Heart left ventricle (tissue), 16 donors: ENCODE results near the gene TTC31. TPM values are rescaled to one million over a fixed set of nuclear protein-coding genes. Genes with fewer than 3 reads are reported as not detected.

ENCODE experiments used
- ATAC-seq, 4 donors: fragments of 200-7000 bp; cut with Tn5 transposase; one replicate each; pipeline ENCODE4 v1.9.1; 2020 to 2022; ENCODE audit warnings: moderate library complexity in 4 of 4, mild to moderate bottlenecking in 3 of 4, moderate number of reproducible peaks in 1 of 4
- DNase-seq, 5 donors: peaks; one replicate each; pipeline ENCODE4 v3.0.0-alpha.2; 2020
- H3K27ac ChIP-seq, 12 donors: fragments of 200-600 bp; sonication (generic) in 4 of 12; one replicate each; pipeline versions ENCODE4 v1.5.0 to v1.8.0; 2016 to 2022; ENCODE audit warnings: mild to moderate bottlenecking in 2 of 12
- H3K27me3 ChIP-seq, 9 donors: fragments of 200-600 bp; sonication (generic) in 2 of 9; one replicate each; pipeline versions ENCODE4 v1.5.1 to v1.8.0; 2016 to 2022; ENCODE audit warnings: mild to moderate bottlenecking in 3 of 9
- H3K36me3 ChIP-seq, 9 donors: fragments of 200-600 bp; sonication (generic) in 2 of 9; one replicate each; pipeline versions ENCODE4 v1.5.0 to v1.8.0; 2018 to 2022; ENCODE audit warnings: mild to moderate bottlenecking in 2 of 9
- H3K4me1 ChIP-seq, 12 donors: fragments of 200-600 bp; sonication (generic) in 4 of 12; one replicate each; pipeline versions ENCODE4 v1.5.0 to v1.8.0; 2016 to 2022; ENCODE audit warnings: mild to moderate bottlenecking in 3 of 12
- H3K4me3 ChIP-seq, 12 donors: fragments of 200-600 bp; sonication (generic) in 4 of 12; one replicate each; pipeline versions ENCODE4 v1.5.0 to v1.8.0; 2017 to 2022; ENCODE audit warnings: mild to moderate bottlenecking in 9 of 12, moderate library complexity in 4 of 12
- H3K9me3 ChIP-seq, 12 donors: fragments of 200-600 bp; sonication (generic) in 4 of 12; one replicate each; pipeline versions ENCODE4 v1.5.0 to v1.8.0; 2016 to 2022; ENCODE audit warnings: mild to moderate bottlenecking in 1 of 12
- CTCF ChIP-seq, 12 donors: fragments of 200-600 bp; sonication (generic) in 4 of 12; IDR thresholded peaks; one replicate each; pipeline versions ENCODE4 v1.5.0 to v1.8.0; 2018 to 2022; ENCODE audit warnings: antibody characterized with exemption in 12 of 12, mild to moderate bottlenecking in 5 of 12
- POLR2A ChIP-seq, 2 donors: fragments of 450-650 bp; IDR thresholded peaks; one replicate each; pipeline ENCODE4 v1.6.1; 2017; ENCODE audit warnings: antibody characterized with exemption in 2 of 2, mild to moderate bottlenecking in 2 of 2, moderate library complexity in 2 of 2
- WGBS, 4 donors: extraction: QIAGEN DNeasy Blood & Tissue Kit in 2 of 4; methylation state at CpG; one replicate each; pipeline versions ENCODE4 v1.1.5 to v1.1.7; 2013 to 2018; 5-methylcytosine and 5-hydroxymethylcytosine counted together
- intact Hi-C, 10 donors: fragments of 100-400 bp; cut with DNase I; formaldehyde crosslinking; loops; one replicate each; pipeline versions ENCODE4 v1.11.1 to v1.14.2; 2022
- polyA plus RNA-seq, 2 donors: library from polyadenylated mRNA; stranded (reverse); fragments of 200-250 nt; gene quantifications; one replicate each; pipeline ENCODE4 v1.2.3, GENCODE V29; 2013
- total RNA-seq, 9 donors: library from RNA; depleted of rRNA in 2 of 9; stranded (reverse); fragments of >200 nt in 2 of 9; fragmentation: NEBNext Ultra II Directional in 3 of 9; extraction: Animal tissue kit (Norgen Biotek cat#: 25700) in 3 of 9; gene quantifications; one replicate each; pipeline versions ENCODE4 v1.1.0 to v1.2.4, GENCODE V29; 2016 to 2023
- donor health status: ischemic (EF 13 %, LVEDD 7.1; RV severe dilation, severe dysfunction).
- donor health status: healthy with polysubstance abuse.
- donor health status: DM: no; HTN: yes; CAD: no.
- donor health status: DM: no; HTN: no; CAD: no.
- donor health status: ischemic (EF 25% LVEDD 6.9; RV normal size, moderate dysfunction).
- donor health status: ischemic (EF 25% LVEDD 5.7; RV mildly dilated, moderate dysfunction).
- donor health status: healthy.
- donor health status: DM: yes; HTN: yes; CAD: no.
- donor health status: ischemic (EF 35%, LVEDD 5.7; RV mildly dilated, moderate dysfunction).
- donor health status: nonischemic (EF 11% LVEDD 7.7; RV severe dilation, severe dysfunction).
- donor health status: DM: yes; HTN: yes; CAD: no.
- donor health status: PGD.
- donor health status: ischemic (EF 29% LVEDD 5.4; RV normal size, mild dysfunction).
- donor health status: nonischemic (EF 23%, LVEDD 6.1; RV moderate dilation, normal function).

Gene TTC31
- total and polyA plus RNA-seq, 11 donors = 7.1 to 14.2 (median 10.0) TPM

DNA sequence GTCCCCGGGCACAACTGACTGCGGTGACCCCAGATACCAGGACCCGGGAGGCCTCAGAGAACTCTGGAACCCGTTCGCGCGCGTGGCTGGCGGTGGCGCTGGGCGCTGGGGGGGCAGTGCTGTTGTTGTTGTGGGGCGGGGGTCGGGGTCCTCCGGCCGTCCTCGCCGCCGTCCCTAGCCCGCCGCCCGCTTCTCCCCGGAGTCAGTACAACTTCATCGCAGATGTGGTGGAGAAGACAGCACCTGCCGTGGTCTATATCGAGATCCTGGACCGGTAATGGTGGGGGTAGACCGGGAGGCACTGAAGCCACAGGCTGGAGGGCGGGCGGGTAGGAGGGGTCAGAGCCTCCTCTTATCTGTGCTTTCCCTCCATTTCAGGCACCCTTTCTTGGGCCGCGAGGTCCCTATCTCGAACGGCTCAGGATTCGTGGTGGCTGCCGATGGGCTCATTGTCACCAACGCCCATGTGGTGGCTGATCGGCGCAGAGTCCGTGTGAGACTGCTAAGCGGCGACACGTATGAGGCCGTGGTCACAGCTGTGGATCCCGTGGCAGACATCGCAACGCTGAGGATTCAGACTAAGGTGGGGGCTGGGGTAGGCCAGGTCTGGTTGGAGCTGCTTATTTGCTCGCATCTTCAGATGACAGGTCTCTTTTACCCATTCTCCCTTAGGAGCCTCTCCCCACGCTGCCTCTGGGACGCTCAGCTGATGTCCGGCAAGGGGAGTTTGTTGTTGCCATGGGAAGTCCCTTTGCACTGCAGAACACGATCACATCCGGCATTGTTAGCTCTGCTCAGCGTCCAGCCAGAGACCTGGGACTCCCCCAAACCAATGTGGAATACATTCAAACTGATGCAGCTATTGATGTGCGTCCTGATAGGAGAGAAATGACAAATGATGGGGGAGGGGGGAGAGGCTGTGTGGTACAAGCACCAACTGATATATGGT lies 47.6 kb downstream of the TTC31 start:
- TF ChIP-seq POLR2A (IDR thresholded peaks at IDR 0.05) = no peak
- TF ChIP-seq CTCF (IDR thresholded peaks at IDR 0.05) = no peak
- 2 to 4% (median 3%) methylated on average over 23 to 54 of the region's 54 CpGs for WGBS, 4 donors
- Histone ChIP-seq H3K36me3 (peaks cover 0 to 63% (median 51%) of the 10 kb centered on the region in 9 donors), H3K9me3 (no peaks in the 10 kb centered on the region), H3K27me3 (no peaks in the 10 kb centered on the region), H3K27ac (peak overlapping the region; percentile 11 to 95 (median 90)), H3K4me3 (peak overlapping the region; percentile 66 to 99 (median 84)), H3K4me1 (peaks cover 5 to 36% (median 26%) of the 10 kb centered on the region in 12 donors)
- intact Hi-C loops = loop anchor here in 7 of 10 donors (2.0 to 10.0 kb wide), 6 partner anchors 16 to 57 kb away; partner anchors contain the start of genes CCDC142 (in 2 of the 7) and TTC31 (in 2 of the 7)
- ATAC-seq = peak in 3 of 4 donors; percentile 4 to 35 (median 14)
- DNase-seq = peak in 4 of 5 donors; percentile 36 to 74 (median 54)

DNA sequence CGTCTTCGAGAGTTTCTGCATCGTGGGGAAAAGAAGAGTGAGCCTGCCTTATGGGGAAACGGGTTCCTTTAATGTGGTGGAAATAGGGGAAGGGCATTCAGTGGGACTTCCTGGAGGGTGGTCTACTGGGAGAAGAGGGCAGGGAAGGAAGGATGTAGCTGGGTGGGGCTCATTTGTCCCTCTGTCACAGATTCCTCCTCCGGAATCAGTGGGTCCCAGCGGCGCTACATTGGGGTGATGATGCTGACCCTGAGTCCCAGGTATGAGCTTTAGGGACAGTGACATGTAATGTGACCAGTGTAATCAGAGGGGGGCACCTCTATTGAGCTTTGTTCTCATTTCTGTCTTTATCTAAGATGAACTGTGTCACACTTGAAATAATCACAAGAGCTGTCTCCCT lies 48.8 kb downstream of the TTC31 start:
- H3K36me3 ChIP-seq = peaks cover 0 to 51% (median 41%) of the 10 kb centered on the region in 9 donors
- peak overlapping the region in 1 of 12 donors; percentile 83 for H3K4me3 ChIP-seq
- WGBS, 4 donors = 70 to 81% (median 76%) methylated on average over 7 of the region's 7 CpGs
- no peak for TF ChIP-seq POLR2A (IDR thresholded peaks at IDR 0.05)
- TF ChIP-seq CTCF (IDR thresholded peaks at IDR 0.05) = no peak
- no peak overlapping the region for H3K27ac ChIP-seq
- no peaks in the 10 kb centered on the region for H3K27me3 ChIP-seq
- no peaks in the 10 kb centered on the region for H3K9me3 ChIP-seq
- intact Hi-C loops = loop anchor here in 7 of 10 donors (2.0 to 10.0 kb wide), 6 partner anchors 15 to 56 kb away; partner anchors contain the start of genes CCDC142 (in 2 of the 7) and TTC31 (in 2 of the 7)
- ATAC-seq (no peak), DNase-seq (no peak)
- peaks cover 5 to 36% (median 26%) of the 10 kb centered on the region in 12 donors for H3K4me1 ChIP-seq

DNA sequence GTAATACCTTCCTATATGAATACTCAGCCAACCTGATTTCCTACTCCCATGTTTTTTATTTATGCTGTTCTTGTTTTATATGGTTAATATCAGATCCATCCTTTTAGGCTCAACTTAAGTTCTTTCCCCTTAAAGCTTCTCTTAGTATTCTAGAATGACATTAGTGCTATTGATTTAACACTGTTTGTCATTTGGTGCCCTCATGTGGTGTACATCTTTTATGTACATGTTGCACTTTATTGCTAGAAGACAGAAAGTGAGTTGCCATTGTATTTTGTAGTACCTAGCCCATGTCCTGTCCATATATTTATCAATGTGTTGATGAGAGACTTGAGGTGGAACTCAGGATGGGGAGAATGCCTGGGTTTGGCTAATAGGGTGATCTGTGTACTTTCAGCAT lies 49.3 kb downstream of the TTC31 start:
- intact Hi-C loops = loop anchor here in 5 of 10 donors (5.0 to 10.0 kb wide), 3 partner anchors 50 to 55 kb away; partner anchors contain the start of genes CCDC142 (in 1 of the 5) and TTC31 (in 1 of the 5)

More for the DNA sequence above, 49.3 kb downstream of the TTC31 start:
- Histone ChIP-seq H3K27ac (no peak overlapping the region), H3K4me1 (peaks cover 5 to 36% (median 26%) of the 10 kb centered on the region in 12 donors), H3K27me3 (no peaks in the 10 kb centered on the region), H3K9me3 (no peaks in the 10 kb centered on the region), H3K36me3 (peaks cover 0 to 46% (median 36%) of the 10 kb centered on the region in 9 donors), H3K4me3 (no peak overlapping the region)
- ATAC-seq (no peak), DNase-seq (no peak)
- TF ChIP-seq CTCF (IDR thresholded peaks at IDR 0.05) (peak in 8 of 12 donors; percentile 12 to 40 (median 18)), POLR2A (IDR thresholded peaks at IDR 0.05) (no peak)
